Neuron (in vitro differentiated cells): ENCODE results near the gene TEDC2.

Experiments
- H2AFZ ChIP-seq: one replicate; pipeline ENCODE4 v1.6.1; 2013; ENCODE audit warnings: low read depth, mild to moderate bottlenecking, inconsistent platforms, low read length, moderate library complexity
- H3K27me3 ChIP-seq: one replicate; pipeline ENCODE4 v1.6.1; 2013; ENCODE audit warnings: low read length; ENCODE audit not compliant: insufficient read depth
- H3K36me3 ChIP-seq: one replicate; pipeline ENCODE4 v1.6.1; 2013; ENCODE audit warnings: low read length; ENCODE audit not compliant: insufficient read depth
- H3K4me1 ChIP-seq: one replicate; pipeline ENCODE4 v1.6.1; 2013; ENCODE audit warnings: low read length; ENCODE audit not compliant: insufficient read depth
- H3K4me3 ChIP-seq: 2 replicates; pipeline ENCODE4 v1.5.1; 2013; ENCODE audit warnings: mild to moderate bottlenecking, low read length, moderate library complexity
- H3K9me3 ChIP-seq: one replicate; pipeline ENCODE4 v1.6.1; 2013; ENCODE audit warnings: low read length

Gene TEDC2

GRCh38 chr16:2447920-2448583 lies 11.9 kb upstream of the TEDC2 start:
- Histone ChIP-seq H3K9me3 (no peaks in the 10 kb centered on the region), H3K27me3 (no peaks in the 10 kb centered on the region), H2AFZ (no peak overlapping the region), H3K36me3 (peaks cover 76% of the 10 kb centered on the region), H3K4me1 (no peaks in the 10 kb centered on the region), H3K4me3 (no peak overlapping the region)

- Histone ChIP-seq H3K27me3 (no peaks in the 10 kb centered on the region), H3K4me3 (no peak overlapping the region), H3K4me1 (no peaks in the 10 kb centered on the region), H3K36me3 (peaks cover 79% of the 10 kb centered on the region), H3K9me3 (no peaks in the 10 kb centered on the region), H2AFZ (no peak overlapping the region)
These were observed 10.8 kb upstream of the TEDC2 start for GRCh38 chr16:2449118-2449517.

GRCh38 chr16:2450535-2450934 lies 9.4 kb upstream of the TEDC2 start:
- Histone ChIP-seq H3K27me3 (no peaks in the 10 kb centered on the region), H2AFZ (no peak overlapping the region)

GRCh38 chr16:2450975-2451381 lies 8.9 kb upstream of the TEDC2 start:
- Histone ChIP-seq H3K9me3 (no peaks in the 10 kb centered on the region), H3K4me3 (no peak overlapping the region), H3K27me3 (no peaks in the 10 kb centered on the region), H2AFZ (no peak overlapping the region), H3K4me1 (no peaks in the 10 kb centered on the region), H3K36me3 (peaks cover 76% of the 10 kb centered on the region)

More at GRCh38 chr16:2450535-2450934, 9.4 kb upstream of the TEDC2 start:
- Histone ChIP-seq H3K36me3 (peaks cover 77% of the 10 kb centered on the region), H3K4me1 (no peaks in the 10 kb centered on the region), H3K4me3 (no peak overlapping the region), H3K9me3 (no peaks in the 10 kb centered on the region)

DNA sequence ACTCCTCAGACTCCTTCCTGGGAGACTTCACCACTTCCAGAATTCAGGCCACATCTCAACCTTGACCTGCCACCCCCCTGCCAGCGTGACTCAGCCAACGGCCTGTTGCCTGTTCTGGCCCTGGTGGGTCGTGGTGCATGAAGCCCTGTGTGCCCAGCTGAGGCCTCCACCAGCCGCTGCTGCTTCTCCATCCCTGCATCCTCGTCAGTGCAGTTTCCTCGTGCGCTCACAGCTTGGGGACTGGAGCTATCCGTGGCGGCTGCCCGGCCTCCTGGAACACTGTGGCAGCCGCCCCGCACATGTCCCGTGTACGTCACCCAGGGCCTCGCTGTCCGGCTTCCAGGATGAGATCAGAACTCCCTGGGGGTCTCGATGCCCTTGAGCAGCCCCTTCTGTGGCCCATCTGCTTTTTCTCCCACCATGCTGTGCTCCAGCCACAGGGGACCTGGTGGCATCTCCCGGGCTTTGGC lies 8.0 kb upstream of the TEDC2 start:
- H3K36me3 ChIP-seq: peaks cover 76% of the 10 kb centered on the region
- no peaks in the 10 kb centered on the region for H3K9me3 ChIP-seq

DNA sequence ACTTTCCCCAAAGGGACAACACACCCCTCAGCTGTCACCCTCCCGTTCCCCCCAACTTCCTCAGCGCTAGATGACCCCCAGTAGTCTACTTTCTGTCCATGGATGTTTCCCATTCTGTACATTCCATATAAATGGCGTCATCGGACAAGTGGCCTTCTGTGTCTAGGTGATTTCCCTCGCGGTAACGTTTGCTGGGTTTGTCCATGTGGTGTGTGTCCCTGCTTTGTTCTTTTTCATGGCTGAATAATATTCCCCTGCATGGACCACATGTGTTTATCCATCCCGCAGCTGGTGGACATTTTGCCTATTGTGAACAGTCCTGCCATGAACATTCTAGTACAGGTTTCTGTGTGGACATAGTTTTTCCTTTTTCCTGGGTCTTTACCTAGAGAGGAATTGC lies 7.3 kb upstream of the TEDC2 start:
- Histone ChIP-seq H3K27me3 (no peaks in the 10 kb centered on the region), H3K36me3 (peaks cover 78% of the 10 kb centered on the region), H2AFZ (no peak overlapping the region), H3K9me3 (no peaks in the 10 kb centered on the region), H3K4me1 (no peaks in the 10 kb centered on the region), H3K4me3 (no peak overlapping the region)

More for the DNA sequence above, 8.0 kb upstream of the TEDC2 start:
- Histone ChIP-seq H2AFZ (no peak overlapping the region), H3K27me3 (no peaks in the 10 kb centered on the region), H3K4me1 (no peaks in the 10 kb centered on the region), H3K4me3 (no peak overlapping the region)

DNA sequence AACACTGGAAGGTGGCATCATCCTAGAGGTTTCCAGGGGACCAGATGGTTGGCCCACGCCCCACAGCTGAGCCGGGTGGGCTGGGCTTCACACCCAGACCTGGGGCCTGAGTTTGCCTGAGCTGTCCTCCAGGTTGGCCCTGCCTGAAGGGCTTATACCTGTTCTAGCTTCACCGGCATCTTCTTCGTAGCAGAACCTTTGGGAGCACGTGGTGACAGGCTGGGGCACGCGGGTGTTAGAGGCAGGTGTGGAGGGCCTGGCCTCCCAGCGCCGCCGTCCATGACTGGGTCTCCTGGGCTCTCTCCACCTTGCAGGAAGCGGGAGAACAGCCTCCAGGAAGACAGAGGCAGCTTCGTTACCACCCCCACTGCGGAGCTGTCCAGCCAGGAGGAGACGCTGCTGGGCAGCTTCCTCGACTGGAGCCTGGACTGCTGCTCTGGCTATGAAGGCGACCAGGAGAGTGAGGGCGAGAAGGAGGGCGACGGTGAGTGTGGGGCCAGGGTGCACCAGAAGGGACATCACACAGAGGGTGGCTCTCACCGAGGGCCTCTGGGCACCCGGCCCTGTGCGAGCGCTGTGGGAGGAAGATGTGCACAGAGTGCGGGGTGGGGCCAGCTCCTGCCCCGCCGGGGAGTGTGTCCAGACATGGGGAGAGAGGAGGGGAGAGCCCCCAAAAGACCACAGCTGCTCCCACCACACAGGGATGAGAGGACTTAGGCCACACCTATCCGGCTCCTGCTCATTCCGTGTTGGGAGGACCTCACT lies 4.6 kb upstream of the TEDC2 start:
- Histone ChIP-seq H3K36me3 (peaks cover 54% of the 10 kb centered on the region), H2AFZ (no peak overlapping the region), H3K27me3 (no peaks in the 10 kb centered on the region), H3K9me3 (no peaks in the 10 kb centered on the region), H3K4me1 (peaks cover 3% of the 10 kb centered on the region), H3K4me3 (no peak overlapping the region)

DNA sequence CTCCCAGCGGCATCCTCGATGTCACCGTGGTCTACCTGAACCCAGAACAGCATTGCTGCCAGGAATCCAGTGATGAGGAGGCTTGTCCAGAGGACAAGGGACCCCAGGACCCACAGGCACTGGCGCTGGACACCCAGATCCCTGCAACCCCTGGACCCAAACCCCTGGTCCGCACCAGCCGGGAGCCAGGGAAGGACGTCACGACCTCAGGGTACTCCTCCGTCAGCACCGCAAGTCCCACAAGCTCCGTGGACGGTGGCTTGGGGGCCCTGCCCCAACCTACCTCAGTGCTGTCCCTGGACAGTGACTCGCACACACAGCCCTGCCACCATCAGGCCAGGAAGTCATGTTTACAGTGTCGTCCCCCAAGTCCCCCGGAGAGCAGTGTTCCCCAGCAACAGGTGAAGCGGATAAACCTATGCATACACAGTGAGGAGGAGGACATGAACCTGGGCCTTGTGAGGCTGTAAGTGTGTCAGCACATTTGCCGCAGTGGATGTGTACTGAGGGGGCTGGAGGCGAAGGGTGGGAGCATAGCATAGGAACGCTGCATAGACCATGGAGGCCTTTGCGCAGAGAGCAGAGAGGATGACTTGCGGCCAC lies 3.3 kb upstream of the TEDC2 start:
- Histone ChIP-seq H3K4me3 (no peak overlapping the region), H3K4me1 (peaks cover 12% of the 10 kb centered on the region), H3K9me3 (no peaks in the 10 kb centered on the region), H3K27me3 (no peaks in the 10 kb centered on the region), H2AFZ (no peak overlapping the region), H3K36me3 (peaks cover 55% of the 10 kb centered on the region)

DNA sequence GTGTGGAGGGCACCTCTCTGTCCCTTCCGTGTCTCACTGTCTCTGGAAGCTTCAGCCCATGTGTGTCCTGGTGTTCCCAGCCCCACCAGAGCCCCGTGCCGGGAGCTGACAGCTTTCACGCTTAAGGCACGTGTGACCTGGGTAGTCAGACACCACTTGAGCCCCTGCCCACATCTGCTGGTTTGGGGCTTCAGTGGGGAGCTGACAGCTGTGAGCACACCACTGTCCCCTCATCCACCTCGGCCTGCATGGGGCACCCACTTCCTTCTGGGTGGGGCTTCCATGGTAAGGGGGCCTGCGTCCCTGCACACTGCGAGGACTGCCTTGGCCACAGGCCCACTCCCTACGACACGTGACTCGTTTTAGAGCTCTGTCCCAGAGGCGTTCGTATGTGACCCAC lies 2.6 kb upstream of the TEDC2 start:
- Histone ChIP-seq H3K27me3 (no peaks in the 10 kb centered on the region), H3K4me1 (peaks cover 12% of the 10 kb centered on the region), H3K36me3 (peaks cover 49% of the 10 kb centered on the region), H3K4me3 (no peak overlapping the region), H2AFZ (no peak overlapping the region), H3K9me3 (no peaks in the 10 kb centered on the region)

DNA sequence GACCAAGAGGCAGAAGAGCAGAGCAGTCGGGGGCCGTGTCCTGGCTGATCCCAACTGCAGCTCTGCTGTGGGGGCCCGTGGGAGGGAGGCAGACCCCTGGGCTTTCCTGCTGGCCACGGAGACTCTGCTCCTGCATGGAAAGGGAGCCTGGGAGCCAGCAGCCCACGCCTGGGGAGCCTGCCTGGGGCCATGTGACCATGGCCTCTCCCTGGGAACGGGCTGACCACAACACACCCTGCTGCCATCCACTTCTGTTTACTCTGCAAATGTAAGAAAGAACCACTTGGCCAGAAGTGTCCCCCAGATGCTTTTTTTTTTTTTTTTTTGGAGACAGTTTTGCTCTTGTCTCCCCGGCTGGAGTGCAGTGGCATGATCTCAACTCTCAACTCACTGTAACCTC lies 2.0 kb upstream of the TEDC2 start:
- Histone ChIP-seq H3K9me3 (no peaks in the 10 kb centered on the region), H3K4me1 (peaks cover 12% of the 10 kb centered on the region), H3K4me3 (no peak overlapping the region), H3K36me3 (peaks cover 46% of the 10 kb centered on the region), H3K27me3 (no peaks in the 10 kb centered on the region), H2AFZ (no peak overlapping the region)

DNA sequence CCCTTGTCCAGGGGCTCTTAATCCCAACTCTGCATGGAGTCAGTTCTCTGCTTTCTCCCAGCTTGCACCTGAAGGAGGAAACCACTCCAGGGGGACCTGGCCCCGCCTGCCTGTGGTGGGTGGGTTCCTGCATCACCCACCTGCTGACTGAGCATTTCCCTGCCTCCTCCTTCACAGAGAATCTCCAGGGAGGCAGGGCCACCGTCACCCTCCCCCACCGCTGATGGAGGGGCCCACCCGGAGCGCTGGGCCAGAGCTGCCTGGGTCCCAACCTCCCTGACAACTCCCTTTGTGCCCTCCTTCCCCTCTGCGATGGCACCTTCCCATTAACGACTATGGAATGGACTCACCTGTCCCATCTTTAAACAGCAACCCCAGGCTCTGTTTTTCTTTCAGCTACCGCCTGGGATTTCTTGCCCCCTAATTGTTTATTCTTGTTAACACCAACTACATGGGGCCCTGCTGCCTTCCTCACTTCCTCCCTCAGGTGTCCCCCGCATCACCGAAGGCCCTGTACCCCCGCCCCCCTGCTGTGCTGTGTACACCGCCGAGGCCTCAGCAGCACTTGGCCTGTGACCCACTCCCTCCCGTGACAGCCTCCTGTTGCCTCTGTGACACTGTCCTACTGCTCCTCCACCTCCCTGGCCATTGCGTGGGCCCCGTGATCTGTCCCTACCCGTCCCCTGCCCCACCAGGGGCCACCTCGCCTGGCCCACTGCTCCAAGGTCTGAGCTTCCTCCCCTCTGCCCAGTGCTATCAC lies 842 bp upstream of the TEDC2 start:
- Histone ChIP-seq H3K9me3 (no peaks in the 10 kb centered on the region), H2AFZ (peak overlapping the region; percentile 31), H3K27me3 (no peaks in the 10 kb centered on the region), H3K4me3 (peak overlapping the region; percentile 50), H3K36me3 (peaks cover 35% of the 10 kb centered on the region), H3K4me1 (peaks cover 12% of the 10 kb centered on the region)

DNA sequence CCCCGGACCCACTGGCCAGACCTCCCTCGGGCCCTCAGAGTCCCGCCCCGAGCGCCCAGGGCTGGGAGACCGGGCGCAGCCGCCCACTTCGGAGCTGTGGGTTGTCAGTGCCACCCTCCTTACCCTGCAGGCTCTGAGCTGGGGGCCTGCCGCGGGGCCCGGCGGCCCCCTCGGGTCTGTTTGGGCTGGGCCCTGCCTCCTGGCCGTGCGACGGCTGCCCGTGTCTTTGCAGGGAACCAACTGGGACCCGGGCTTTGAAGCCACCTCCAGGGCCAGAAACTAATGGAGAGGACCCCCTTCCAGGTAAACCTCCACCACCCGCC lies 443 bp downstream of the TEDC2 start:
- Histone ChIP-seq H3K27me3 (no peaks in the 10 kb centered on the region), H3K9me3 (no peaks in the 10 kb centered on the region), H3K36me3 (peaks cover 28% of the 10 kb centered on the region), H3K4me1 (peaks cover 12% of the 10 kb centered on the region), H3K4me3 (peak overlapping the region; percentile 50), H2AFZ (peak overlapping the region; percentile 31)

DNA sequence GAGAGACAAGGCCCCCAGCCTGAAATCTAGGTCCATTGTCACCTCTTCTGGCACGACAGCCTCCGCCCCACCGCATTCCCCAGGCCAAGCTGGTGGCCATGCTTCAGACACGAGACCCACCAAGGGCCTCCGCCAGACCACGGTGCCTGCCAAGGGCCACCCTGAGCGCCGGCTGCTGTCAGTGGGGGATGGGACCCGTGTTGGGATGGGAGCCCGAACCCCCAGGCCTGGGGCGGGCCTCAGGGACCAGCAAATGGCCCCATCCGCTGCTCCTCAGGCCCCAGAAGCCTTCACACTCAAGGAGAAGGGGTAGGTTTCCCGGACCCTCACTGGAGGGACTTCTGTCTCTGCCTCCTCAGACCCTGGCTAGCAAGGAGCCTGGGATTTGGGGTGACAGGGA lies 1.0 kb downstream of the TEDC2 start:
- peak overlapping the region; percentile 50 for H3K4me3 ChIP-seq
- no peaks in the 10 kb centered on the region for H3K9me3 ChIP-seq
- H2AFZ ChIP-seq: no peak overlapping the region
- H3K36me3 ChIP-seq: peaks cover 24% of the 10 kb centered on the region
- H3K27me3 ChIP-seq: no peaks in the 10 kb centered on the region
- H3K4me1 ChIP-seq: peaks cover 12% of the 10 kb centered on the region
